Right kidney (tissue), 1 donor: Measurements from ENCODE around the gene CASKIN2.
"Not testable (repeated sequence)": the region's sequence is repeated elsewhere in the genome, so short reads cannot be mapped to it uniquely, and the experiment has no call there.

ENCODE experiments used
- DNase-seq: peaks from one replicate; pipeline ENCODE4 v3.0.0-alpha.2; 2016

The CASKIN2 gene

DNA sequence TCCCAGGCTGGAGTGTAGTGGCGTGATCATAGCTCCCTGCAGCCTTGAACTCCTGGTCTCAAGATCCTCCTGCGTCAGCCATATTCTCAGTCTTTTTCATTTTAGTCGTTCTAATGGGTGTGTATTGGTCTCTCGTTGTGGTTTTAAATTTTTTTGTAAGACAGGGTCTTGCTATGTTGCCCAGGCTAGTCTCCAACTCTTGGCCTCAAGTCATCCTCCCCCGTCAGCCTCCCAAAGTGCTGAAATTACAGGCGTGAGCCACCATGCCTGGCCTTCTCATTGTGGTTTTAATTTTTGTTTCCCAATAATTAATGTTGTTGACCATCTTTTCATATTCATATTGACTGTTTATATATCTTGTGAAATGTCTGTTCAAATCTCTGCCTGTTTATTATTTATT is 50.3 kb downstream of the CASKIN2 start:
- DNase-seq, result no peak

DNA sequence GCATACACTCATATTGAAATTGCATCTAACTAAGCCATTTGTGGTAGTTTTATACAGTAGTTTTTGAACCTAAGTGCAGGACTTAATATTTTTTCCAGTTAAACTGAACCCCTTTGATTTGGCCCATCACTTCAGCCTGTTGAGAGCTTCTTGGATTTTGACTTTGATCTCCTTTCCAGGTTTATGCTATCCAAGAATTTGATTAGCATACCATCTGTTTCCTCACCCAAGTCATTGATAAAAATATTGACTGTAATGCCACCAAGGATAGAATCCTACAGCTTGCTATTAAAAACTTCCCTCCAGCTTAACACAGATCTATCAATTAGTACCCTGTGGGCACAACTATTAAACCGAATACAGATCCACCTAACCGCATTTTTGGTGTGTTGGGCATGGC is 51.7 kb downstream of the CASKIN2 start:
- no peak for DNase-seq

DNA sequence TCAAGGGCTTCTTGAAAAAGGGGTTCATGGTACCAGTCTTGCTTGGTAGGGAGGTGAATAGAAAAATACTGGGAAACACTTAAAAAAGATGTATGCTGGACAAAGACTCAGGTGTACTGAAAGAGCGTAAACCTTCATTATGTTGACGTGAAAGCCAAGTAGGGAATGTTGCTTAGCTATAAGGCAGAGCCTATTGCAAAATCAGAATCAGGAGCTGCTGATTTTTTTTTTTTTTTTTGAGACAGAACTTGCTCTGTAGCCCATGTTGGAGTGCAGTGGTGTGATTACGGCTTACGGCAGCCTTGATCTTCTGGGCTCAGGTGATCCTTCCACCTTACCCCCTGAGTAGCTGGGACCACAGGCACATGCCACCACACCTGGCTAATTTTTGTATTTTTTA is 55.0 kb downstream of the CASKIN2 start:
- no peak for DNase-seq

DNA sequence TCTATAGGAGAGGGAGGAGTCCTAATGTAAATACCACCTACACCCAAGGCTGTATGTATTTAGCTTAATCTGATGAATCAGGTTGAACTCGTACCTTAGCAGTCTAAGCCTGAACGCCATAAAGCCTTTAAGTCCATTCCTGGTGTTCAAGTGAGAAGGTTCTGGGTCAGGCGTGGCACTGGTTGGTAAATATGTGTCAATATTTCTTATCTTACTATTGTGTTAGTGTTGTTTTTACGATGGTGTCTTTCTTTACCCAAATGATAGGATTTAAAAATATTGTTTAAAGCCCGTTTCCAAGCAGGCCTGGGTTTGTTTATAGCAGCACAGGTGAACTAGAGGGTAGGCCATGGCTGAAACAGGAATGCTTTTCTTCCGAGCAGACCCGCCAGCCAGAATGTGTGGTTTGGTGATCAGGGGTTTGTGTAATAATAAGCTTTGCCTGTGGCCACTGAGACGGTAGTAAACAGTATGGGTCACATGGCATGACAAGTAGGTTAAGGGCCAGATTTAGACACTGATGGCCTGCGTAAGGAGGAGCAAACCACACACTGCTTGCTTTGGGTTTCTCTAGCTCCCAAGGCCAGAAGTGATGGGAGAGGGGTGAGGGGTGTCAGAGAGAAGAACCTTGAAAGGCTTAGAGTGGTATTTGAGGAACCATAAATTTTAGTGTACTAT is 55.6 kb downstream of the CASKIN2 start:
- no peak for DNase-seq

DNA sequence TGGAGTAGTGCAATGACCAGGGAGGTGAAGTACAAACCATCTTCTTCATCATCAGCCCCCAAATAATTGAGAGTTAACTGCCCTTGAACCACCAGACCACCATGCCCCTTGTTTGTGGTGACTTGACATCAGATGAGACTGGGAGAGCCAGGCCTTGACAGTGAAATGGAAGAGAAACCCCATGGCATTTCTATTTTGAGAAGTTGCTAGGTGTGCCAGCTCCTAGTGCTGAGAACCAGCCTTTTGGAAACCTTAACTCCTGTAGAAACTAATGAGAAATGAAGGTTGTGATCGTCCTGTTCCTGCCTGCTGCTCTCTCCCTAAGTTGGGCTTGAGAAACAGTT is 56.1 kb downstream of the CASKIN2 start:
- no peak for DNase-seq

DNA sequence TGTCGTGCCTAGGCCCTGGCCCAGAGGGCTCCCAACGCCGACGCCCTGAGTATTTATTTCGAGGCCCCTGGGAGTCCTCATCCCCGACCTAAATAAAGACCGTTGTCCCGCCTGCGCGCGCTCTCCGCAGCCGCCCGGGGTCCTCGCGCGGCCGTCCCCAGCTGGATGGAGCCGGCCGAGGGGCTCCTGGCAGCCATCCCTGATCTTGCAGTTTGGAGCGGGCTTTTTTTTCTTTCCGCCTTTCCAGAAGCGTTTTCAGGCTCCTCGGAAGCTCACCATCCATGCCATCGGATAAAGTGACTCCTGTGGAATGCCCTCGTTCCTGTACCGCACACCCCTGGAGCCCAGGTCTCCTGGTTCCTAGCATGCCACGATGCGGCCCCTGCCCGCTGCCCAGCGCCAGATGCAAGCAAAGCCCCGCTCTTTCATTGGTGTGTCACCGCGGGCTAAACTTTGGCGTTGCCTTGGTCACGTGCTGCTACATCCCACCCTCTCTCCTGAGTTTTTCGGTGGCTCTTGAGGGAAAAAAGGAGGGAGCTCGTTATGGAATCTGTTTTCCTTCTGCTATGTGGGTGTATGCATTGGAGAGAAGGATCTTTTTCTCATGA is 58.2 kb downstream of the CASKIN2 start:
- peak; percentile 93 for DNase-seq

DNA sequence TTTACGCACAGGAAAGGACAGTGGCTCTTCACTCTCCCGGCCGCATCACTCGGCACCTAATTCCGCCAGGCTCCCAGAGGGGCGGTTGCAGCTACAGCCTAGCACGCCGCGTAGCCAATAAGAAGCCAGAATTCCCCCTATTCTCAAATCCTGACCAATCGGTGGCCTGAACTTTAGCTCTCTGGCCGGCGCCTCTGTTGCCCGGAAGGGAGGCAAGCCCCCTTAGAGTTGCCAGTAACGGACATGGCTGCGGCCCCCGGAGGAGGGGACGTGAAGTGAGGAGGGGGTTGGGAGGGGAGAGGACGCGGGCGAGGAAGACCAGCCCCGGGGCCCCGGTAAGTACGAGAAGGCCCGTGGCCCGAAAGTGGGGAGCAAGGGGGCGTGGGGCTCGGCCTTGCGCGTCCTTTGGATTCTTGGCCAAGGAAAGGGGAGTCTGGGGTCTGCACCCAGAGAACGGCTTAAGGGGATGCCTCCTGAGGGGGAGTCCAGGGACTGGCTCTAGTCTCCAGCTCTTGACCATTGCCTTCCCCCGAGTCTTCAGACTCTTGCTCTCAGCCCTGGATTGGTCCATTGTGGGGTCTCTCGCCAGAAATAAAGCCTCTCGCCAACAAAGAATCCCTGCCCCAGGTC is 58.8 kb downstream of the CASKIN2 start, which contains the start of gene TMEM94:
Gene TMEM94 (plus strand): TSS at position 219 of the 630 bp plus-strand sequence. CDS start 15,271 bp downstream, outside the sequence.
- DNase-seq, result peak; percentile 95

DNA sequence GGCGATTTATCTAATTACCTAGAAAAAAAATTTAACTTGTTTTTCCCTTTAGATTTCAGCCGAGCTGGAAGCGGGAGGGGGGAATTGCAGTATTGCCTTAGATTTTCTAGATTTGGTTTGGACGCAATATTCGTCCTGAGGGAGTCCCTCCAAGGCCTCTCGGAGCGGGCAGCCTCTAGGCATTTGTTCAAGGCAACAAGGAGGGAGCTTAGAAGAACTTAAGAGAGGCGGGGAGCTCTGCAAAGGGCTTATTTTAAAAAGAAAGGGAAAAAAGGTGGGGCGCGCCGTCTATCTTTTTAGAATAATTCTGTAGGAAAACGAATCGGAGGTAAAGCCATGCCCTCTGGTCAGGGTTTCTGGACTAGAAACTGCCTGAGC is 59.3 kb downstream of the CASKIN2 start:
- DNase-seq, result no peak

DNA sequence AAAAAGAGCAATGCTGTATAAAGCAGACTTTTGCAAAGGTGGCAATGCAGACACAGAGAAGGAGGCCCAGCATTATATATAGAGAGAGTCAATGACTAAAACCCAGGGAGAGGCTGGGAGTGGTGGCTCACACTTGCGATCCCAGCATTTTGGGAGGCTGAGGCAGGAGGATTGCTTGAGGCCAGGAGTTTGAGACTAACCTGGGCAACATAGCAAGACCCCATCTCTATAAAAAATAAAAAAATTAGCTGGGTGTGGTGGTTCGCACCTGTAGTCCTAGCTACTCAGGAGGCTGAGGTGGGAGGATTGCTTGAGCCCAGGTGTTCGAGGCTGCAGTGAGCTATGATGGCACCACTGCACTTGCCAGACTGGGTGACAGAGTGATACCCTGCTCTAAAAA is 60.7 kb downstream of the CASKIN2 start:
- DNase-seq, result not testable (repeated sequence)

DNA sequence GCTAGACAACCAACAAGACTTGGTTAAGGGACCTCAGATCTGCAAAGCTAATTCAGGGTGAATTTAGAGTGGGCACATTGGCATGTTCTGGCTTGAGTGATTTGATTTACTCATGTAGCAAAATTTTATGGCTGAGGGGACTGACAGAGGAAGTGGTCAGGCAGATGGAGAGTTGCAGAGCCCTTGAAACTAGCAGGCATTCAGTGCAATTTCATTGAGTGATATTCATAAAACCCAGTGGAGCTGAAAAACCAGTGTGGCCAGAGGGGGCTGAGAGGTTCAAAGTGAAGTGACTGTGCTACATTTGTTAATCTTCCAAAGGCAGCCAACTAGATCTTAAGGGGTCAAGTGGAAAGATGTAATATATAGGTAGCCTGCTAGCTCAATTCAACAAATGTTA is 61.1 kb downstream of the CASKIN2 start:
- DNase-seq, result no peak

DNA sequence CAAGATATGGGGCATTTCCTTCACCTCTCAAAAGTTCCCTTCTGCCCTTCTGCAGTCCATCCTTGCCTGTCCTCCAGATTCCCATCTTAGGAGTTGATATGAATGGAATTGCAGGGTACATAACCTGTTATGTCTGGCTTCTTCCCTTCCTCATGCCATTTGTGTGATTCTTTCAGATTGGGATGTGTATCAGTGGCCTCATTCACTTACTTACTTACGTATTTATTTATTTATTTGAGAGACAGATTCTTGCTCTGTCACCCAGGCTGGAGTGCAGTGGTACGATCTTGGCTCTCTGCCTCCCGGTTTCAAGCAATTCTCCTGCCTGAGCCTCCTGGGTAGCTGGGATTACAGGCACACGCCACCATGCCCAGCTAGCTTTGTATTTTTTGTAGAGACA is 65.1 kb downstream of the CASKIN2 start:
- no peak for DNase-seq
